HG02759 (cell line): ENCODE measurements around the gene PAPSS1.

Experiments
- ATAC-seq: cut with Tn5 transposase; IDR thresholded peaks from one replicate; pipeline ENCODE4 v1.9.1; 2021; ENCODE audit warnings: mild to moderate bottlenecking, moderate library complexity; ENCODE audit not compliant: unreplicated experiment

PAPSS1 gene

DNA sequence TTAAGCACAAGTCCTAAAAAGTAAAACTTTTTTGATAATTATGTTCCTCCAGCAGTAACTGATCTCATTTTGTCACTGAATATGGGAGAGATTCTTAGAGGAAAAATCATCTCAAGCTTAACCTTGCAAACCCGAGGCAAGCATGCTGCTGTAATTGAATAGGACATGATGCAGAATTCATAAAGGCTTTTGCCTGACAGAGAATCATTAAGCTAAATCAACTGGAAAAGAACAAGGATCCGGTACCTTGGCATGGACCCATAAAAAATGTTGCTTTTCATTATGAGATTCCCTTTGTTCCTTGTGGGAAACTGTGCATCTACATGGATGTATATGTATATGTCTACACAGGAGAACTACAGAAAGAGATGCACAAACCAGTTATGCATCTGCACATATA, 149.1 kb downstream of the PAPSS1 start:
- ATAC-seq = no peak

DNA sequence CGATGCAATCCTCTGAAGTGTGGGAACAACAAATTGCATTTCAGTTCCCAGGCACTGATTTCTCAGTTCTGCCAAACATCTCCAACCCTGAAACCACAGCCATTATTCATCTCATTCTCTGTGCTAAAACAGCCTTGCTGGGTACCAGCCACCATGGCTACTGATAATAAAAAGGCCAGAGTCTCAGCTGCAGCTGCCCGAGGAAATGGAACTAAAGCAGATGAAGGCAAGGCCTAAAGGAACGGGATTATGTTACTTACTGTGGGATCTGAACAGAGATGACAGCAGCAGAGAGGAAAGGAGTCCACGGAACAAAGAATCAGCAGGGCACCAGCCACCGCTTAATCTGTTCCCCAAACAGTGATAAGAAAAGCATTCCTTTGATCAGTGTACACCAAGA, 155.7 kb downstream of the PAPSS1 start:
- no peak for ATAC-seq
